CD4-positive, CD25-positive, alpha-beta regulatory T cell (primary cell): ENCODE results near the gene ALDH3A2. TPM values are rescaled to one million over a fixed set of nuclear protein-coding genes. Genes with fewer than 3 reads are reported as not detected.
"Not testable (repeated sequence)": the region's sequence is repeated elsewhere in the genome, so short reads cannot be mapped to it uniquely, and the experiment has no call there.

Experiments
- ATAC-seq, 2 donors: fragments of 150-1000 bp; cut with Tn5 transposase; one replicate each; pipeline ENCODE4 v1.10.0; 2021; ENCODE audit warnings: low read depth in 2 of 2, moderate number of reproducible peaks in 2 of 2, moderate library complexity in 1 of 2
- DNase-seq, 3 donors: peaks; one replicate each; pipeline versions ENCODE4 v3.0.0 to v3.0.0-alpha.2; 2012 to 2022; ENCODE audit warnings: mixed read lengths in 1 of 3
- H3K27ac ChIP-seq: one replicate; pipeline ENCODE4 v1.7.0; 2013; ENCODE audit warnings: mild to moderate bottlenecking, low read length; ENCODE audit not compliant: insufficient read depth, poor library complexity, severe bottlenecking
- H3K27me3 ChIP-seq: one replicate; pipeline ENCODE4 v1.7.0; 2013; ENCODE audit warnings: low read length; ENCODE audit not compliant: control insufficient read depth, insufficient read depth
- H3K36me3 ChIP-seq: one replicate; pipeline ENCODE4 v1.7.0; 2013; ENCODE audit warnings: mild to moderate bottlenecking, low read length, moderate library complexity; ENCODE audit not compliant: control insufficient read depth, insufficient read depth
- H3K4me1 ChIP-seq: 2 replicates; pipeline ENCODE4 v1.7.0; 2013; ENCODE audit warnings: mild to moderate bottlenecking, low read length; ENCODE audit not compliant: insufficient read depth, control insufficient read depth, poor library complexity, severe bottlenecking
- H3K4me3 ChIP-seq: one replicate; pipeline ENCODE4 v1.7.0; 2013; ENCODE audit warnings: low read depth, mild to moderate bottlenecking, low read length, moderate library complexity
- H3K9me3 ChIP-seq, 2 experiments: 1 replicate in 1 of 2; 2 replicates in 1 of 2; pipeline ENCODE4 v1.7.0; 2013; ENCODE audit warnings: low read length in 2 of 2, mild to moderate bottlenecking in 1 of 2, moderate library complexity in 1 of 2; ENCODE audit not compliant: control insufficient read depth in 2 of 2
- H3K27ac Mint-ChIP-seq, 3 donors: one replicate each; pipeline ENCODE4 v1.8.0; 2020 to 2022; ENCODE audit warnings: mild to moderate bottlenecking in 3 of 3, mixed read lengths in 3 of 3, moderate library complexity in 2 of 3
- H3K27me3 Mint-ChIP-seq: one replicate; pipeline ENCODE4 v1.8.0; 2022; ENCODE audit warnings: mild to moderate bottlenecking, mixed read lengths
- H3K36me3 Mint-ChIP-seq: one replicate; pipeline ENCODE4 v1.8.0; 2020; ENCODE audit warnings: mixed read lengths
- H3K4me1 Mint-ChIP-seq, 4 donors: one replicate each; pipeline ENCODE4 v1.8.0; 2020 to 2022; ENCODE audit warnings: mixed read lengths in 4 of 4, mild to moderate bottlenecking in 1 of 4
- H3K4me3 Mint-ChIP-seq, 4 donors: one replicate each; pipeline ENCODE4 v1.8.0; 2020 to 2022; ENCODE audit warnings: mild to moderate bottlenecking in 4 of 4, mixed read lengths in 4 of 4, moderate library complexity in 3 of 4
- H3K9me3 Mint-ChIP-seq, 7 donors: one replicate each; pipeline ENCODE4 v1.8.0; 2020 to 2022; ENCODE audit warnings: mixed read lengths in 7 of 7, mild to moderate bottlenecking in 3 of 7, moderate library complexity in 2 of 7
- polyA plus RNA-seq, 4 donors: library from polyadenylated mRNA; unstranded; fragments of 300-500 nt; fragmentation: Illumina TruSeq; gene quantifications; one replicate each; pipeline ENCODE4 v1.2.3, GENCODE V29; 2021
- total RNA-seq: library from RNA; stranded (reverse); gene quantifications from one replicate; pipeline ENCODE4 v1.2.3, GENCODE V29; 2022

ALDH3A2 gene
- total and polyA plus RNA-seq, 5 donors from 2014 or later, result 31.7 to 45.9 (median 38.8) TPM

- H3K4me1 Mint-ChIP-seq, result peaks cover 0 to 22% (median 14%) of the 10 kb centered on the region in 4 donors
- no peak for DNase-seq
- H3K27ac ChIP-seq, result no peak overlapping the region
- no peaks in the 10 kb centered on the region for H3K9me3 ChIP-seq
- peaks cover 71% of the 10 kb centered on the region for H3K36me3 ChIP-seq
- ATAC-seq, result no peak
- no peaks in the 10 kb centered on the region for H3K27me3 ChIP-seq
- no peaks in the 10 kb centered on the region for H3K4me1 ChIP-seq
- peaks cover 48% of the 10 kb centered on the region for H3K36me3 Mint-ChIP-seq
- no peaks in the 10 kb centered on the region for H3K9me3 Mint-ChIP-seq
- H3K27ac Mint-ChIP-seq, result no peak overlapping the region
- H3K27me3 Mint-ChIP-seq, result no peaks in the 10 kb centered on the region
- H3K4me3 ChIP-seq, result no peak overlapping the region
- no peak overlapping the region for H3K4me3 Mint-ChIP-seq
Observed at GRCh38 chr17:19660219-19660870, 11.8 kb downstream of the ALDH3A2 start.

- no peak overlapping the region for H3K27ac ChIP-seq
- Mint-ChIP-seq H3K9me3 (no peaks in the 10 kb centered on the region), H3K4me1 (peaks cover 0 to 17% (median 9%) of the 10 kb centered on the region in 4 donors), H3K27me3 (no peaks in the 10 kb centered on the region), H3K27ac (no peak overlapping the region), H3K4me3 (no peak overlapping the region), H3K36me3 (peaks cover 48% of the 10 kb centered on the region)
- H3K36me3 ChIP-seq, result peaks cover 66% of the 10 kb centered on the region
- H3K4me3 ChIP-seq, result no peak overlapping the region
- H3K9me3 ChIP-seq, result no peaks in the 10 kb centered on the region
- DNase-seq (no peak), ATAC-seq (no peak)
- no peaks in the 10 kb centered on the region for H3K4me1 ChIP-seq
- no peaks in the 10 kb centered on the region for H3K27me3 ChIP-seq
Observed at GRCh38 chr17:19661121-19661520, 12.6 kb downstream of the ALDH3A2 start.

GRCh38 chr17:19663097-19663496 lies 14.5 kb downstream of the ALDH3A2 start:
- no peaks in the 10 kb centered on the region for H3K4me1 ChIP-seq
- H3K4me3 Mint-ChIP-seq, result no peak overlapping the region
- no peaks in the 10 kb centered on the region for H3K9me3 ChIP-seq
- peaks cover 51% of the 10 kb centered on the region for H3K36me3 ChIP-seq
- H3K27ac Mint-ChIP-seq, result no peak overlapping the region
- peaks cover 35% of the 10 kb centered on the region for H3K36me3 Mint-ChIP-seq
- ATAC-seq (no peak), DNase-seq (no peak)
- no peak overlapping the region for H3K27ac ChIP-seq
- H3K4me1 Mint-ChIP-seq, result peaks cover 0 to 6% (median under 1%) of the 10 kb centered on the region in 4 donors
- H3K4me3 ChIP-seq, result no peak overlapping the region
- no peaks in the 10 kb centered on the region for H3K27me3 Mint-ChIP-seq
- no peaks in the 10 kb centered on the region for H3K27me3 ChIP-seq
- H3K9me3 Mint-ChIP-seq, result no peaks in the 10 kb centered on the region

- Histone ChIP-seq H3K9me3 (no peaks in the 10 kb centered on the region), H3K27me3 (no peaks in the 10 kb centered on the region), H3K4me3 (no peak overlapping the region), H3K4me1 (no peaks in the 10 kb centered on the region), H3K27ac (no peak overlapping the region), H3K36me3 (peaks cover 49% of the 10 kb centered on the region)
- Mint-ChIP-seq H3K27me3 (no peaks in the 10 kb centered on the region), H3K4me1 (peaks cover 0 to 3% (median 0%) of the 10 kb centered on the region in 4 donors), H3K4me3 (no peak overlapping the region), H3K27ac (no peak overlapping the region), H3K36me3 (peaks cover 33% of the 10 kb centered on the region), H3K9me3 (no peaks in the 10 kb centered on the region)
- DNase-seq, result no peak
- no peak for ATAC-seq
Observed at GRCh38 chr17:19664136-19664820, 15.7 kb downstream of the ALDH3A2 start.

- H3K27ac ChIP-seq, result no peak overlapping the region
- H3K36me3 Mint-ChIP-seq, result peaks cover 31% of the 10 kb centered on the region
- DNase-seq (no peak), ATAC-seq (no peak)
- H3K9me3 Mint-ChIP-seq, result no peaks in the 10 kb centered on the region
- peaks cover 0 to 2% (median 0%) of the 10 kb centered on the region in 4 donors for H3K4me1 Mint-ChIP-seq
- H3K27me3 ChIP-seq, result no peaks in the 10 kb centered on the region
- H3K9me3 ChIP-seq, result no peaks in the 10 kb centered on the region
- H3K4me1 ChIP-seq, result no peaks in the 10 kb centered on the region
- H3K4me3 Mint-ChIP-seq, result no peak overlapping the region
- H3K36me3 ChIP-seq, result peaks cover 45% of the 10 kb centered on the region
- H3K27me3 Mint-ChIP-seq, result no peaks in the 10 kb centered on the region
- H3K27ac Mint-ChIP-seq, result no peak overlapping the region
- H3K4me3 ChIP-seq, result no peak overlapping the region
Observed at GRCh38 chr17:19664821-19665181, 16.2 kb downstream of the ALDH3A2 start.

- H3K4me1 ChIP-seq, H3K9me3 Mint-ChIP-seq, H3K4me3 Mint-ChIP-seq, H3K4me3 ChIP-seq, H3K27ac Mint-ChIP-seq, H3K27me3 ChIP-seq, H3K9me3 ChIP-seq, DNase-seq, H3K27me3 Mint-ChIP-seq, ATAC-seq, H3K4me1 Mint-ChIP-seq, H3K27ac ChIP-seq: not testable (repeated sequence)
- peaks cover 29% of the 10 kb centered on the region for H3K36me3 Mint-ChIP-seq
- H3K36me3 ChIP-seq, result peaks cover 26% of the 10 kb centered on the region
Observed at GRCh38 chr17:19669680-19670079, 21.1 kb downstream of the ALDH3A2 start.

GRCh38 chr17:19670908-19671307 lies 22.4 kb downstream of the ALDH3A2 start:
- Mint-ChIP-seq H3K4me1 (peaks cover under 1 to 8% (median 5%) of the 10 kb centered on the region in 4 donors), H3K27ac (no peak overlapping the region), H3K4me3 (no peak overlapping the region), H3K27me3 (no peaks in the 10 kb centered on the region), H3K9me3 (no peaks in the 10 kb centered on the region), H3K36me3 (peaks cover 24% of the 10 kb centered on the region)
- Histone ChIP-seq H3K4me3 (no peak overlapping the region), H3K9me3 (no peaks in the 10 kb centered on the region), H3K27ac (no peak overlapping the region), H3K4me1 (no peaks in the 10 kb centered on the region), H3K27me3 (no peaks in the 10 kb centered on the region), H3K36me3 (peaks cover 18% of the 10 kb centered on the region)
- DNase-seq (no peak), ATAC-seq (no peak)

GRCh38 chr17:19671433-19671832 lies 22.9 kb downstream of the ALDH3A2 start:
- H3K4me3 ChIP-seq, result no peak overlapping the region
- no peak overlapping the region for H3K4me3 Mint-ChIP-seq
- no peak for DNase-seq
- peaks cover 0 to 10% (median 5%) of the 10 kb centered on the region in 4 donors for H3K4me1 Mint-ChIP-seq
- H3K27me3 Mint-ChIP-seq, result no peaks in the 10 kb centered on the region
- no peak overlapping the region for H3K27ac Mint-ChIP-seq
- H3K9me3 ChIP-seq, result no peaks in the 10 kb centered on the region
- H3K36me3 ChIP-seq, result peaks cover 18% of the 10 kb centered on the region
- no peaks in the 10 kb centered on the region for H3K9me3 Mint-ChIP-seq
- no peak overlapping the region for H3K27ac ChIP-seq
- ATAC-seq, result no peak
- H3K36me3 Mint-ChIP-seq, result peaks cover 24% of the 10 kb centered on the region
- no peaks in the 10 kb centered on the region for H3K27me3 ChIP-seq
- H3K4me1 ChIP-seq, result no peaks in the 10 kb centered on the region
